Measurements from ENCODE around the gene FOXN1.

The FOXN1 gene

DNA sequence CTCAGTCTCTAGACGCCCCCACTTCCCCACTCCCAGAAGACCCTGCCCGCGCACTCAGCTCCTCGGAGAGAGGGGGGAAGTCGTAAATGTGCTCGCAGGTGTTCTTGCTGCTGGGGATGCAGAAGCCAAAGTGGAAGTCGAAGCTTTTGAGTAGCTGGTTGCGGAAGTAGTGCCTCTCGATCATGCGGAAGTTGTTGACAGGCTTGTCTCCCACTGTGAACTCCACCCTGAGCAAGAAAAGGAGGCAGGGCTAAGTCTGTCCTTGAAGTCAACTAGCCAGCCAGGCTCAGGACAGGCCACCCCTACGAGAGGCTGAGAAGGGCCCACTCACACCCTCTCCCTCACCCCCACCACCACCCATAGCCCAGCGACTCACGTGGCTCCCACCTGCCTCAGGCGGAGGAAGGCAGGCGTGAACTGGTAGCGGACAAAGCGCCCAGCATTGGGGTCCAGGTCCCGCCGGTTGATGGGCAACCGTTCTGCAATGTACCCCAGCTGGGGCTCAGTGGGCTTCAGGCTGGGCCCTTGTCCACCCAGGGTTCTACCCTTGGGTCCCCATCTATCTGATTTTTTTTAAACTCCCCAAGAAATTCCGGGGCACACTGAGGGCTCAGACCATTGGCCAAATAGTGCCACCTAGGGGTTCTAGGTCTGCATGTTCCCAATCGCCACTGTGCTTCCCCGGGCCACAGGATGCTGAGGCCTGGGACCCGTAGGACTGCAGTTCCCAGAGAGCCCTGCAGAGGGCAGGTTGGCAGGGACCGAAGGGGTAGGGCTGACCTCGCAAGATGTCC is 41.7 kb downstream of the FOXN1 start:
- no peak overlapping the region for H3K4me3 ChIP-seq (ENCODE audit: low read length)
- TF ChIP-seq, protein P1, sequence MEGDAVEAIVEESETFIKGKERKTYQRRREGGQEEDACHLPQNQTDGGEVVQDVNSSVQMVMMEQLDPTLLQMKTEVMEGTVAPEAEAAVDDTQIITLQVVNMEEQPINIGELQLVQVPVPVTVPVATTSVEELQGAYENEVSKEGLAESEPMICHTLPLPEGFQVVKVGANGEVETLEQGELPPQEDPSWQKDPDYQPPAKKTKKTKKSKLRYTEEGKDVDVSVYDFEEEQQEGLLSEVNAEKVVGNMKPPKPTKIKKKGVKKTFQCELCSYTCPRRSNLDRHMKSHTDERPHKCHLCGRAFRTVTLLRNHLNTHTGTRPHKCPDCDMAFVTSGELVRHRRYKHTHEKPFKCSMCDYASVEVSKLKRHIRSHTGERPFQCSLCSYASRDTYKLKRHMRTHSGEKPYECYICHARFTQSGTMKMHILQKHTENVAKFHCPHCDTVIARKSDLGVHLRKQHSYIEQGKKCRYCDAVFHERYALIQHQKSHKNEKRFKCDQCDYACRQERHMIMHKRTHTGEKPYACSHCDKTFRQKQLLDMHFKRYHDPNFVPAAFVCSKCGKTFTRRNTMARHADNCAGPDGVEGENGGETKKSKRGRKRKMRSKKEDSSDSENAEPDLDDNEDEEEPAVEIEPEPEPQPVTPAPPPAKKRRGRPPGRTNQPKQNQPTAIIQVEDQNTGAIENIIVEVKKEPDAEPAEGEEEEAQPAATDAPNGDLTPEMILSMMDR (conservative IDR thresholded peaks at IDR 0.05; ENCODE audit: low read depth, low read length): peak; percentile 92
- DNase-seq (ENCODE audit: low read depth): no peak

DNA sequence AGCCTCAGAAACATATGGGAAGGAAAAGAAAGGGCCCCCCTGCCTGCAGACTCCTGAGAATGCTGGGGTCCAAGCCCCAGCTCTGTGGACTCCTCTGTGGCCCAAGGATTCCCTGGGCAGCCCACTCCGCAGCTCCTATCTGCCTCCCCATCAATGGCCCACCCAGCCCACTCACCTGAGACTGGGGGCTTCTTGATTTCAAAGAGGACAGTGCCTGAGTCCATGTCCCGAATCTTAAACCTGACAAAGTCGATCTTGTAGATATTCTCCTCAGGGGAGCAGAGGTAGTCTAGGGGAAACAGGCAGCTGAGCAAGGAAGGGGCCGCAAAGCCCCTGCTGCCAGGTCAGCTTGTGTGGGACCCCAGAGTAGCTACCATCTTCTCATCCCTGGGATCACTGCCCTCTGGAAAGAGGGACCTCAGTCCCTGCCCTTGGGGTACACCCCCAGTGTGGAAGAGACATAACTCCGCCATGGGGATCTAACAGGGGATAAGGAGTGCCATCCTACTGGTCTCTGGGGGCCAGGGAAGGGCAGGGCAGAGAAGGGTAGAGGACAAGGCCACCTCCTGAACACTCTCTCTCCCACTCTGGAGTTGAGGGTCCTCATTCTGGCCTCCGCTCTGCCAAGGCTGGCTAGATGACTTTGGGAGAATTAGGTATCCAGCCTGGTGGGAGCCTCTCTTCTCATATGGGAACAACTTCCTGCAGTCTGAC is 42.4 kb downstream of the FOXN1 start:
- TF ChIP-seq, protein P1 (conservative IDR thresholded peaks at IDR 0.05; ENCODE audit: low read depth, low read length): no peak
- DNase-seq (ENCODE audit: low read depth): no peak
- H3K4me3 ChIP-seq (ENCODE audit: low read length): no peak overlapping the region

DNA sequence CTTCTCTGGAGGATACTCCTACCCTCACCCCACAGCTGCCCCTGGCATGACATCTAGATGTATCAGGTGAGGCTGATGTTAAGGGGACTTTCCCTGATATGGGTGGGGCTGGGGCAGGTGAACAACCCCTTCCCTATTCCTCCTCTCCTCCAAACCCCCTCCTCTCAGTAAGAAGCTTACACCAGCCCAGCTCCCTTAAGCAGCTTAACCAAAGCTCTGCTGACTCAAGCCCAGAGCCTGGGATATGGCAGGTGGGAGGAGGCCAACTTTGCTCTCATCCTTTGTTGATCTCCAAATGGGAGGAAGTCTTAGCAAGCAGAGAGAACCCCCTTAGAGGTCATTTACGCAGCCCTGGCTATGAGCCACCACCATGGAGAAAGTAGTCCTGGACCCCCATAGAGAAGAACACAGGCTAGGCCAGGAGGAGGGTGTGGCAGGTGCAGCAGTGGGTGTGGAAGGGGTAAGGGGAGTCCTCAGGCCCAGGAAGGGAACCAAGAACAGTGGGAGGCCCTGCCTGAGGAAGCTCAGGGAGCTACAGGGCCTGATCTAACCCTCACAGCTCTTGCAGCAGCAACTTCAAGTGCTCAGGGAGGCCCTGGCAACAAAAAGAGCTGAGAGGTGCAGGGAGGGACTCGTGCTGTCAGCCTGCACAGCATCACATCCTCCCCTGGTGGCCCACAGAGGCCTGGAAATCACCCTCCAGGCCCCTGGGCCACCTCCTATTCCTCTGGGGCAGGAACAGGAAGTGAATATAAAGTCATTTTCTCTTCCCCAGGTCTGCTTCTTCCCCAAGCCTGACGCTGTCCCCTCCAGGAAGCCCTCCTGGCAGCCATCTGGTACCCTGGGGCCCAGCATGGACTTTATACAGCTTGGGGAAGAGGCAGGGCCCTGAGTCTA is 43.3 kb downstream of the FOXN1 start:
- peak; percentile 75 for DNase-seq (ENCODE audit: low read depth)
- TF ChIP-seq, protein P1 (conservative IDR thresholded peaks at IDR 0.05; ENCODE audit: low read depth, low read length): no peak
- no peak overlapping the region for H3K4me3 ChIP-seq (ENCODE audit: low read length)

DNA sequence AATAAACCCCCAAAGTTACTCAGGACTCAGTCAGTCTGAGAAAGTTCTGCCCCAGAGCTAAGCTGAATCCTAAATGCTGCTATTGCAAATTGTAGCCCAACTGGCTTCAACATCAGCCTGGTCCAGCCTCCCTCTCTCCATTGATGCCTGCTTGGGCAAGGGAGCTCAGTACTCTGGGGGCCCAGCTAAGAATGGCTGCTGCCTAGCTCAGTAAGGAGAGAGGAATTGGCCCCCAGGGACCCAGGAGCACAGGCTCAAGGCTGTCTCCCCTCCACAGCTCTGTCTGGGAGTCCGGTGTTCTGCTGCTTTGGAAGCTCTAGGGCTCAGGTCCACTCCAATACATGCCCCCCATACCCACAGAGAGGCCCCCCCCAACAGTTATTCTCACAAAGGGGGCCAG is 44.7 kb downstream of the FOXN1 start:
- H3K4me3 ChIP-seq (ENCODE audit: low read length): no peak overlapping the region
- TF ChIP-seq, protein P1 (conservative IDR thresholded peaks at IDR 0.05; ENCODE audit: low read depth, low read length): no peak

DNA sequence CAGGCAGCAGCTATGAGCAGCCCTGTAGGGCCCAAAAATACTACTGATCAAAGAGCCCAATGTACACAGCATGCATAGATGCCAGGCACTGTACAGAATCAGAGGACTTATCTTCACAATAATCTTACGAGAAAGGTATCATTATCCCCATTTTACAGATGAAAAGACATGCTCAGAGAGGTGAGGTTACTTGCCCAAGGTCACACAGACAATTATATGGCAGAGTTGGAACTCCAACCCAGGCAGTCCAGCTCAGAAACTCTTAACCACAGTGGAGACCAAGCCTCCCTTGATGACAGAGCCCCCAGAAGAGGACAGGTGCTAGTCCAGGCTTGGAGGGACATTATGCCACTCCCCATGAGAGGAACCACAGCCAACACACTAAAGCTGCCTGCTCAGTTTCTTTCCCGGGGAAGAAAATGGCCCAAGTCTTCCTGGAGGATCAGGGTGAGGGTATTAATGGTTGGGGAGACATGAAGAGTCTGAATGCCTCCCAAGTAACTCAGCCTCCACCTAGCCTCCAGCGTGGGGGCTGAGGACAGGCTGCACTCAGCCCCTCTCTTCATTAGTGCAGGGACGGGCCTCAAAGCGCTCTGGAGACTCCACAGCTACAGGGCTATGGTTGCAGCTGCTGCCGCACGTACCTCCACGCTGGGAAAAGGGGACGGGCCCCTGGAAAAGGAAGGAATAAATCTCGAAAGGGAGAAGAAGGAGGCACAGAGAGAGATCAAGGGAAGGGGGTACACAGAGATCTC is 45.5 kb downstream of the FOXN1 start:
- H3K4me3 ChIP-seq (ENCODE audit: low read length): peak overlapping the region; percentile 68
- TF ChIP-seq, protein P1 (conservative IDR thresholded peaks at IDR 0.05; ENCODE audit: low read depth, low read length): no peak
- no peak for DNase-seq (ENCODE audit: low read depth)

More for the DNA sequence above, 44.7 kb downstream of the FOXN1 start:
- DNase-seq (ENCODE audit: low read depth): no peak
